Keratinocyte (primary cell): ENCODE measurements around the gene RDH12. TPM values are rescaled to one million over a fixed set of nuclear protein-coding genes. Genes with fewer than 3 reads are reported as not detected.

Experiments used
- DNase-seq: peaks from one replicate; pipeline ENCODE4 v3.0.0-alpha.2; 2011; ENCODE audit warnings: low read depth, missing footprints, low spot score
- FAIRE-seq: peaks from 2 replicates; lab custom pipeline; 2011; peaks lifted over from hg19 to GRCh38; lab: Jason Lieb, UNC
- H2AFZ ChIP-seq: 2 replicates; pipeline ENCODE4 v1.6.0; 2012; ENCODE audit warnings: low read length, control low read depth, inconsistent platforms; ENCODE audit not compliant: control insufficient read depth
- H3K27ac ChIP-seq: 2 replicates; pipeline ENCODE4 v1.5.1; 2011; ENCODE audit warnings: low read length; ENCODE audit not compliant: control insufficient read depth, insufficient read depth
- H3K27me3 ChIP-seq: 3 replicates; pipeline ENCODE4 v1.6.0; 2011; ENCODE audit warnings: low read length; ENCODE audit not compliant: control insufficient read depth, insufficient read depth; ENCODE audit errors: extremely low read depth
- H3K36me3 ChIP-seq, 2 experiments: 2 replicates in 1 of 2; 3 replicates in 1 of 2; pipeline ENCODE4 v1.5.1; 2011; ENCODE audit warnings: low read length in 2 of 2, mild to moderate bottlenecking in 1 of 2; ENCODE audit not compliant: control insufficient read depth in 2 of 2, insufficient read depth in 2 of 2; ENCODE audit errors: extremely low read depth in 1 of 2
- H3K4me1 ChIP-seq: 3 replicates; pipeline ENCODE4 v1.5.1; 2011; ENCODE audit warnings: low read length; ENCODE audit not compliant: control insufficient read depth, insufficient read depth; ENCODE audit errors: extremely low read depth
- H3K4me2 ChIP-seq: 3 replicates; pipeline ENCODE4 v1.6.0; 2011; ENCODE audit warnings: low read depth, low read length; ENCODE audit not compliant: control insufficient read depth, insufficient read depth; ENCODE audit errors: extremely low read depth
- H3K4me3 ChIP-seq, 3 experiments: fragments of 200-600 bp in 1 of 3; sonication (generic) in 1 of 3; 2 replicates in 2 of 3; 3 replicates in 1 of 3; pipeline ENCODE4 v1.5.1; 2011 to 2016; ENCODE audit warnings: low read length in 3 of 3, mild to moderate bottlenecking in 3 of 3, control low read depth in 2 of 3, inconsistent platforms in 1 of 3, low read depth in 1 of 3, mixed read lengths in 1 of 3, mixed run types in 1 of 3, moderate library complexity in 1 of 3; ENCODE audit not compliant: control insufficient read depth in 2 of 3, insufficient read depth in 2 of 3; ENCODE audit errors: extremely low read depth in 1 of 3
- H3K79me2 ChIP-seq: 2 replicates; pipeline ENCODE4 v1.6.0; 2012; ENCODE audit warnings: low read length; ENCODE audit not compliant: control insufficient read depth, insufficient read depth
- H3K9ac ChIP-seq: 3 replicates; pipeline ENCODE4 v1.6.0; 2011; ENCODE audit warnings: low read length; ENCODE audit not compliant: control insufficient read depth, insufficient read depth; ENCODE audit errors: extremely low read depth
- H3K9me1 ChIP-seq: 3 replicates; pipeline ENCODE4 v1.6.0; 2011; ENCODE audit warnings: low read length; ENCODE audit not compliant: control insufficient read depth, insufficient read depth; ENCODE audit errors: extremely low read depth
- H3K9me3 ChIP-seq: 2 replicates; pipeline ENCODE4 v1.5.1; 2012; ENCODE audit warnings: low read depth, low read length; ENCODE audit not compliant: control insufficient read depth
- H4K20me1 ChIP-seq: 3 replicates; pipeline ENCODE4 v1.6.0; 2011; ENCODE audit warnings: low read length; ENCODE audit not compliant: control insufficient read depth, insufficient read depth; ENCODE audit errors: extremely low read depth
- CTCF ChIP-seq, 3 experiments: IDR thresholded peaks in 1 of 3; conservative IDR thresholded peaks in 1 of 3; optimal IDR thresholded peaks in 1 of 3; 2 replicates in 2 of 3; 3 replicates in 1 of 3; pipeline versions ENCODE3 to v1.5.1; 2011; ENCODE audit warnings: low read length in 3 of 3, mild to moderate bottlenecking in 3 of 3, moderate library complexity in 2 of 3, control low read depth in 1 of 3, inconsistent platforms in 1 of 3; ENCODE audit not compliant: insufficient read depth in 2 of 3; ENCODE audit errors: extremely low read depth in 1 of 3
- EZH2 ChIP-seq: IDR thresholded peaks from one replicate; pipeline ENCODE4 v1.6.1; 2012; ENCODE audit warnings: inconsistent platforms, mild to moderate bottlenecking, low read length, moderate library complexity
- dilution Hi-C: fragments of 300-500 bp; cut with MboI; formaldehyde crosslinking; loops from one replicate; pipeline ENCODE4 v1.7.0; 2020; ENCODE audit warnings: low sequenced_read_pairs; ENCODE audit not compliant: extremely low pct_ligation_motif_present
- polyA plus RNA-seq, 5 experiments: library from polyadenylated mRNA; depleted of rRNA in 3 of 5; stranded (reverse) in 3 of 5; stranded (forward) in 1 of 5; unstranded in 1 of 5; fragments of >200 nt; gene quantifications; 1 replicate in 1 of 5; 2 replicates in 3 of 5; 3 replicates in 1 of 5; pipeline versions ENCODE4 v1.2.1 to v1.2.3, GENCODE V29; 2011 to 2012; ENCODE audit warnings: missing spikeins in 2 of 5, low read depth in 1 of 5, low replicate concordance in 1 of 5

The RDH12 gene
- polyA plus RNA-seq, 1 donor (not counting 4 experiments of a cell fraction or from before 2014, with no cell fraction given): 0.98 TPM

DNA sequence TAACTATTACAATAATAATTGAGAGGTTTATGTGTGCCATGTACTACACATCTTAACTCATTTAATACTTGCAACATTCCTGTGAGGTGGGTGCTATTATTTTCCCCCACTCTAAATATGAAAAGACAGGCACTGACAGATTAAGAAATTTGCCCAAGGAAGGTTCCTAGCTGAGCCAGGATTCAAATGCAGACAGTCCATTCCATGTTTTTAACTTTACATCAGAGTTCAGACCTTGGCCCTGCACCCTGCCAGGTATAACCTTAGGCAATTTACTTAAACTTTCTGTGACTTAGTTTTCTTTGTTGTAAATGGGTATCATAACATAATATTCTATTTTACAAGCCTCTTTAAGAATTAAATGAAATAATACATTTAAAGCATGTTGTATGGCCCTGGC, 26.6 kb downstream of the RDH12 start:
- Histone ChIP-seq H3K79me2 (no peaks in the 10 kb centered on the region), H3K4me2 (no peak overlapping the region), H3K9me3 (no peaks in the 10 kb centered on the region), H2AFZ (no peak overlapping the region), H3K4me1 (peaks cover 11% of the 10 kb centered on the region), H3K4me3 (no peak overlapping the region), H3K27ac (no peak overlapping the region), H3K9ac (no peak overlapping the region), H4K20me1 (no peaks in the 10 kb centered on the region), H3K9me1 (no peaks in the 10 kb centered on the region), H3K27me3 (no peaks in the 10 kb centered on the region), H3K36me3 (no peaks in the 10 kb centered on the region)
- dilution Hi-C loops: no loop called here
- no peak for TF ChIP-seq CTCF (optimal IDR thresholded peaks at IDR 0.05 in 1 of 3, IDR thresholded peaks at IDR 0.05 in 1 of 3, conservative IDR thresholded peaks at IDR 0.05 in 1 of 3; ENCODE audit: extremely low read depth in 1 of 3, insufficient read depth in 2 of 3, low read length in 3 of 3)
- no peak for TF ChIP-seq EZH2
- DNase-seq (no peak), FAIRE-seq (no peak)

- H3K27me3 ChIP-seq: no peaks in the 10 kb centered on the region
- H3K9me1 ChIP-seq: no peaks in the 10 kb centered on the region
- H3K36me3 ChIP-seq: no peaks in the 10 kb centered on the region
- peak overlapping the region; percentile 41 for H2AFZ ChIP-seq
- no peaks in the 10 kb centered on the region for H3K79me2 ChIP-seq
- H3K27ac ChIP-seq: no peak overlapping the region
- H3K4me2 ChIP-seq: peak overlapping the region; percentile 63
- no peak overlapping the region for H3K9ac ChIP-seq
- H3K9me3 ChIP-seq: no peaks in the 10 kb centered on the region
- peaks cover 11% of the 10 kb centered on the region for H3K4me1 ChIP-seq
- no peaks in the 10 kb centered on the region for H4K20me1 ChIP-seq
- DNase-seq: no peak
- H3K4me3 ChIP-seq: no peak overlapping the region
- peak; percentile 26 for FAIRE-seq
- dilution Hi-C loops: no loop called here
- TF ChIP-seq EZH2 (no peak), CTCF (optimal IDR thresholded peaks at IDR 0.05 in 1 of 3, IDR thresholded peaks at IDR 0.05 in 1 of 3, conservative IDR thresholded peaks at IDR 0.05 in 1 of 3; ENCODE audit: extremely low read depth in 1 of 3, insufficient read depth in 2 of 3, low read length in 3 of 3) (no peak)
Observed at GRCh38 chr14:67729072-67729885, 27.6 kb downstream of the RDH12 start.
